NCI-H524 (cell line): ENCODE data around the gene ST8SIA4.

Experiments used
- DNase-seq, 2 experiments: peaks; one replicate each; lab custom pipeline; 2025; lab: John Stamatoyannopoulos, UW

Gene ST8SIA4

DNA sequence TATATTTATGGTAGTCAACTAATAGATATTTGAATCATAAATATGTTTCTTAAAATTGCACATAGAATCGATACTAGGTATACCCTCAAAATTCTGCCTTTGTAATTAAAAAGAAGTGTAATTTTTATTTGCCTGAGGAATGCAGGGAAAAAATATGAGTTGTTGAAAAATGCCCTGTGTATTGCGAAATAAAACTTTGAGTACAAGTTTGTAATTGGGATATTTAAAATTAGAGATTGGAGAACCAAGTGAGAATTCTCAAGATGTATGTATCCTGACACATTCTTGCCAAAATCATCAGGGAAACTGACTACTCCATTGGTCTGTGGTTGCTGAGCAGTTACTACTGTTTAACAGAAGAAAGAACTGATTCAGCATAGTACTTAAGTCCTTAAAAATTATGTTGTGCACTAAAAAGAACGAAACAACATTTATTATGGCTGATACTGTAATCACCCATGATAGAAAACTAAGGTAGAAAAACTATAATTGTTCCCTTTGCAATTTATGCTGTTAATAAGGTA is 36.0 kb downstream of the ST8SIA4 start:
- no peak for DNase-seq

DNA sequence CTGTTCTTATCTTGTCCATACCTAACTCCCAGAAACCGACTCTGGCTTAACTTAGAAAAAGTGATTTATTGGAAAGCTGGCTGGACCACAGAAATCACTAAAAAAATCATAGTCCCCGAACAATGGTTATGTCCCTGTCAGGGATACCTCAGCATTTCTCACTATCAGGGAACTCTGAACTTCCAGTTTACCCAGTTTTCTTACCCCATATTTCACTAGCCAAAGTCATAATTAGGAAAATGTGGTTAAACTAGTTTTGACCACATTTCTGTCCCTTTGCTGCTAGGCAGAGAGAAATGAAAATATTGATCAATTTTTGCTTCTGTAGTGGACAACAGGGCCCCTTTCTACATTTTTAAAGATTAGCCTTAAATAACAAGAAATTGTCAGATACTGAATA is 38.2 kb downstream of the ST8SIA4 start:
- no peak for DNase-seq

DNA sequence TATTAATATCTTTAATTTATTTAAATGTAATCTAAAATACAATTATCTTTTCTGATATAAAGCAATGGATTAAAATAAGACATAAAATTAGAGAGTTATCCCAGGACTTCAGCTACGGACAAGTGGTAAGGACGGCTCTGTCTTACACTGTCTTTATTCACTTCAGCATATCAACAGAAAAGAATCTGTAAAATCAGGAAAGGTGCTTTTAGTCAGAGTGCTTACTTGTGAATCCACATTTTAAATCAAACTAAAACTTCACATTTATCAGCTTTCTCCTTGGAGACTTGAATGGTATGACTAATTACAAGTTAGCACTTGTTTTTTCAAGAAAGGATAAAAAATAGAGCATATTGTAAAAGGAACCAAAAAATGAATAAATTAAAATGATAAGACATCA is 39.3 kb downstream of the ST8SIA4 start:
- DNase-seq = no peak

DNA sequence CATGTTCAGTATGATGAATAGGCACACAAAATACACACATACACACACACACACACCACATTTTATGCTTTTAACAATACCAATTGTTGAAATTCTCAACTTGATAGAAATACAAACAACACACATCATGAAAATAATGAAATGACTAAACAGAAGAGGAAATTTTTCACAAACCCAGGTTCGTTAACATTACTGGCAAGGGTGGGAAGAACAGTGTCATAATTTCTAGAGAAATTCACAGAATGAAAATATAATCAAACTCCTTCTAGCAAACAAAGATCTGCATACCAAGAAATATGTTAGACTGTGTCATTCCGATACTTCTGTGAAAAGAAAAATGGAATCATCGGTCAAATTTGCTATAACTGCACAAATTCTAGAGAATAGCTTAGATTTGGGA is 41.9 kb downstream of the ST8SIA4 start:
- no peak for DNase-seq

DNA sequence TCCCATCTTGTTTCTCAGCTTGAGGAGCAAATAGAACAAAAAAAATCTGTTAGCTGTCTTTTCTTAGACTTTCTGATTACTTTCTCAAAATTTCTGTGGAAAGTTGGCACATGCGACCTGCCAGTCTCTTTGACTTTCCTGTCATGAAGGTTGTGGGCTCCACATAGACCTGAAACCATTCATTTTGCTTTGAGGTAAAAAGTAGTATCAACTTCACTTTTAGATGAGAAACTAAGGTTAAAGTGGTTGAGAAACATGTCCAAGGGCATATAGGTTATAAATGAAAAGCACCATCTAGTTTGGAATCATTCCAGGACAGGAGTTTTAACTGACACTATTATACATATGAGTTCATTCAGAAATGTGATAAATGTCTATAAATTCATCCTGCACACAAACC is 42.7 kb downstream of the ST8SIA4 start:
- no peak for DNase-seq

DNA sequence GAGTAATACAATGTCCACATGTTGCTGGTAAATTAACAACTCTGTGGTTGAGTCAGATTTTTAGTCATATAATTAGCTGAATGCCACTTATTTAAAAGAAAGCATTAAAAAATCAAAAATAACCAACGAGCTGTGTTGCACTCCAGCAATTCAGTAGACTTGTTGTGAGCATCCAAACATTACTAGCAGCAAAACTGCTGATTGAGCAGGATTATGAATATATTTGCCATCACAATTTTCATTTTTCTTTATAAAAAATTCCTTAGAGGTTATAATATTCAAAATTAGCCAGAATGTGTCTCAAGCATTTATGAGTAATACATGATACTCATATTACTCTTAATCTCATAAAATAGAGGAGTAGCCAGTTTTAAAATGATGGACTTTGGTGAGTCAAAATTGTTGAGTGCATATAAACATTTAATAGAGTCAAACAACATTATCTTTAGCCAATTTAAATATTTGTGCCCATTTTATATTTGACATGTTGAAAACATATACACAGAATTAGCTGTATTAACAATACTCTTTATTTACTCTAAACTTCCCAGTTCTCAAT is 44.0 kb downstream of the ST8SIA4 start:
- DNase-seq = no peak

DNA sequence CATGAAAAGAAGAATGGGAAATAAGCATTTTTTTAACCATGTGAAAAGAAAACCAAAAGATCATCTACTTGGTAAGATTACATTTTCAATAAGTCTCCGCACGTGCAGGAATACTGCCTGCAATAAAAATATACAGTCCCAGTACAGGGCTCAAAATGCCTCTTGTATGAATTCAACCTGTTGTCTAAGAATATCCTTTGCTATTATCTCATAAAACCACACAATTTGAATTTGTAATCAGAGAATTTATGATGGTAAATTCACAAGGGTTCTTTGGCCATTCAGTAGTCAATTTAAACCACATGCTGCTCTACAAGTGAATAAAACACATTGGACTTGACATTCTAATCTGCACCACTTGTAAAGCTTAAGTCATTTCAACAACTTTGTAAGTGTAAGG is 46.6 kb downstream of the ST8SIA4 start:
- DNase-seq = peak in 1 of 2 experiments; percentile 7

DNA sequence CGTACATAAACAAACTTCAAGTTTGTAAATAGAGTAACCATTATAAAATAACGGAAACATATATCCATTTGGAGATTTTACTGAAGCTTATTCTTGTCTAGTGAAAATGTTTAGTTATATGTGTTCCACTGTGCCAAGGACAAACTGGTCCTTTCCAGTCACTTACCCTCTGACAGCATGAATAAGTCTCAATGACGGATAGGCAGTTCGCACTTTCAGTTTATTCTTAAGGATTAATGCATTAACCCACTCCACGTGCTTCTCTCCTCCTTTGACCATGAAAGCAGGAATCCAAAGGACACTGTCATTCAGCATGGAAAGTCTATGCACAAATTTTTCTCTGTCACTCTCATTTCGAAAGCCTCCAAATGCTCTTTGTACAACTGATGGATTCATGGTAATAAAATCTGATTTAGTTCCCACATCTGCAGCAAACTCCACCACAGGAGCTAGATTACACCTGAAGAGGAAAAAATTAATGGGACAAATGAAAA is 47.1 kb downstream of the ST8SIA4 start:
- no peak for DNase-seq

DNA sequence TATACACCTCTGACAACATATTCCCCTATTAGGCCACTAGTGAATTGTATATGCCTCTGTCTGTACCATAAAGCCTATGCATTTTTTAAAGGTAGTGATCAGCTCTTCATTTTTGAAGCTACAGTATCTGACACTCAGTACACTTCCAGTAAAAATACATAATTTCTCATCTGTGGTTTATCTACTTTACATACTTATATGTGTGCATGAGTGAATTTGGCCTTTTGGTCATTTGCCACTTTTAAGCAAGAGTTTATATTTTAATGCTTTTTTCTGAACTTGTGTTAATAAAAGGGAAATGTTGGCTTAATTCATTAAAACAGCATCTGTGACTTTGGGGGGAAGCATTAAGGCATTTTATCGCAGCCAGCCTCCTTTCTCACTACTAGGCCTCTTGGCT is 47.8 kb downstream of the ST8SIA4 start:
- DNase-seq = no peak

DNA sequence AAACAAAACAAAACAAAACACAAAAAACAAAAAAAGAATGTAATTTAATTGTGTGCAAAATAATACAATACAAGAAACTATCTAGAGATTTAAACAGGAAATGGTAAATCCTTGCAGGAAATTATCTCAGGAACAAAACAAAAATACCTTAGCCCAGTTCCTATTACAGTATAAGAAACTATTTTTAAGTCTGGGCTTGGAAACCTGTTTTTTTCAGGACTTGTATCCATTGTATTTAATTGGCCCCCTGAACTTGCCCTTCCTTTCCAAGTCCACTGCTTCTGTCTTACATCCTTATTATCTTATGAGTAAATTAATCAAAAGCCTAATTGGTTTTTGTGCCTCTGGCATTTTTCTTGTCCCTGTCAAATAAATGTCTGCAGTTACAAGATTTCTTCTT is 48.5 kb downstream of the ST8SIA4 start:
- no peak for DNase-seq

DNA sequence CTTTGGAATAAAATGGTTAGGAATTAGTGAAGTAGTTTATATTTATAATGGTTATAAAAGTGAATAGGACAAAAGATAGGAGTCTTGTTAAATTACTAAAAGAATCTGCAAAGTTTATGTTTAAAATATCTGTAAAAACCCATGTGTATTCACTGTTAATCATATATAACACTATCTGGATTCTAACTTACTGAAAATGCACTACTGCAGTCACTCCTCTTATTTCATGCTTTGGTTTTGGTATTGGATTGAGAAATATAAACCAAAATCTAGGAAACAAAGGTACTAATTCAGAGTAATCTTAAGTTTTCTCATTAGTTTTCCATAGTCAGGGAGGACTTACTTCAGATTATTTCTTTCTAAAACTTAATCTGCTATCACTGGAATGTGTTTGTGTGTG is 49.5 kb downstream of the ST8SIA4 start:
- DNase-seq = no peak

DNA sequence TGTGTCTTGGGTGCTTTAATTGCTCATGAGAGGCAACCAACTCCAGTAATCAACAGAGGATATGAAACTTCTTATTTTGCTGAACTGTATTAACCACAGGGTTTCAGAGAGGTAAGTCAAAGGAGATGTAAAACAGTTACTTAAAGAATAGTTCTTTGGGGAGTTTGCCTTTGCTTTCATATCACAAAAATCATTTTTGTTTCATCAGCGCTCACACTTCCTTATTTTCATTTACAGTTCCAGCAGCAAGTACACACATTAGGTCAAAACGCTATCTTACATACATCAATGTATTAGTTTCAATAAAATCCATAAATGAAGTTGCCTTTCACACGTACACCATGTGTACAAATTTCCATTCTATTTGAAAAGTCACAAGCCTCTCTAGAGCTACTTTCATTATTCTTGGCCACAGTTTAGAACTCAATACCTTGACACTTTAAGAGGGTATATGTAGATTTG is 50.1 kb downstream of the ST8SIA4 start:
- DNase-seq = no peak

DNA sequence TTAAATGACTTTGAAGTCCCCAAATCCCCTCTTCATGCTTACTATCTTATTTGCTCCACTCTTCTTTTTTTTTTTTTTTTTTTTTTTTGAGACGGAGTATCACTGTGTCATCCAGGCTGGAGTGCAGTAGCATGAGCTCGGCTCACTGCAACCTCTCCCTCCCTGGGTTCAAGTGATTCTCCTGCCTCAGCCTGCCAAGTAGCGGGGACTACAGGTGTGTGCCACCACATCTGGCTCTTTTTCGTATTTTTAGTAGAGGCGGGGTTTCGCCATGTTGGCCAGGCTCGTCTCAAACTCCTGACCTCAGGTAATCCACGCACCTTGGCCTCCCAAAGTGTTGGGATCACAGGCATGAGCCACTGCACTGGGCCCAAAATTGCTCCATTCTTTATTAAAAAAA is 51.0 kb downstream of the ST8SIA4 start:
- DNase-seq = no peak

DNA sequence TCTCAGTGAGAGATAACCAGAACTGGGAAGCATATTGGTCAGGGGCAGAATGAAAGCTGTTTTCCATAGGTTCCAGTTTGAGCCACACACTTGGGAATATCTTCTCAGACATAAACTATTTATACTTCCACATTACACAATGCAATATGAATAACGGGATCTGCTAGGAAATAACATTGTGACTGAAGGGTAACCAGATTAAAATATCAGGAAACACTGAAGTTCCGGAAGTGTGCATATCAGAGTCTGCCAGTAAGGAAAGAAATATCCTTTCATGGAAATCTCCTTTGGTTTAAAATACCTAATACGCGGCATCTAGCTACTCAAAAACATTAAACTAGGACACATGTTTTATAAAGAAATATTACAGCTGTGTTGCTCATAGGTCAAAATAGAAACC is 56.3 kb downstream of the ST8SIA4 start:
- DNase-seq = no peak

DNA sequence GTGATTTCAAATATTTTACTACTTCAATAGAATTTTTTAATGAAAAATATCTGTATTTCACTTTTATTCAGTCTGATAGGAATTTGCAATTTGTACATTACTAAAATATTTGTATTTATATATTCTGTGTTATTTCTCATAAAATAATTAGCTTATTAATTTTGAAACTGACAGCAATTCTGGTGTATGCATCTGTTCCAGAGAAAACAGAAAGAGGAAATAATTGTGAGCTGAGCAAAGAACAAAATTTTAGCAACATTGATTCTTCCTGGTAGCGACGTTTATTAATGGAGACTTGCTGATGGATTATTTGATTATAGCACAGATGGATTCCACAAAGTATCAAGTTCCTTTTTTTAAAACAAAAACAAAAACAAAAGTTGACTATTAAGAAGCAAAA is 61.0 kb downstream of the ST8SIA4 start:
- DNase-seq = no peak

DNA sequence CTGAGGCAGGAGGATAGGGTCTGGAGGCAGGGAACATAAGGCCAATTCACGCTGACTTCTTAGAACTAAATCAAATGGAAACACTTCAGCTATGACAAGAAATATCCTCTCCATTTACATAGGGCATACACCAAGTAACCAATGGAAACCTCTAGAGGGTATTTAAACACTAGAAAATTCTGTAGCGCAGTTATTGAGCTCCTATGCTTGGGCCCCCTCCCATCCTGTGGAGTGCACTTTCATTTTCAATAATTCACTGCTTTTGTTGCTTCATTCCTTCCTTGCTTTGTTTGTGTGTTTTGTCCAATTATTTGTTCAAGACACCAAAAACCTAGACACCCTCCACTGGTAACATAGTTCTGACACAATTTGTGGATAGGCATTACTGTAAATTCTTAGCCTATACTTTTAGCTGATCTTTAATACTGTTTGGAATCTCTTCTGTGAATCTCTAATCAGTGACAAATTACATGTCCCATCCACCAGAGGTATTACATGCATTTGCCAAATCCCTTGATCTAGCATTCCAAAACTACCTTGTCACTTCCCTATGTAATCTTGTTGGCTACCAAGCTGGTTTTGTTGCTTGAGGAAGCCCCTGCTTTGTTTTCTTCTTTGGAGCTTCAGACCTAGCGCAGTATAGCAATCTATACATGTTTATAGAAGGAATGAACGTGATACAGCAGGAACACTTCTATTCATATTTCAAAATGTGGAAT is 61.6 kb downstream of the ST8SIA4 start:
- no peak for DNase-seq

DNA sequence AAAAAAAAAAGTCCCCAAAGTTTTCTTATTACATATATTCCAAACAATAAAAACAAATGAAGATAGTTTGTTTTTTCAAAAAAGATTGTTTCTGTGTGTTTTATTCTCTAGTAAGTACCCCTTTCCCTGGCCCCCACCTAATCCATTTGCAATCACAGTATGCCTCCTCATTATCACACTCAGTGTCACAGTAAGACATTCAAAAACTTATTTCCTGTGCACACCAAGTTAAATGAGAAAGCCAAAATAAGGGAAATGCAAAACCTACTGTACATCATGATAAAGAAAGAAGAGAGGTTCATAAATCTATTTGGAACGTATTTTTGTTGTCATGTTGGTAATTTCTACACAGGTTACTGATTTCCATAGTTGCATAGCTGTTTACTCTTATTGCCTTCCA is 62.3 kb downstream of the ST8SIA4 start:
- DNase-seq = no peak

DNA sequence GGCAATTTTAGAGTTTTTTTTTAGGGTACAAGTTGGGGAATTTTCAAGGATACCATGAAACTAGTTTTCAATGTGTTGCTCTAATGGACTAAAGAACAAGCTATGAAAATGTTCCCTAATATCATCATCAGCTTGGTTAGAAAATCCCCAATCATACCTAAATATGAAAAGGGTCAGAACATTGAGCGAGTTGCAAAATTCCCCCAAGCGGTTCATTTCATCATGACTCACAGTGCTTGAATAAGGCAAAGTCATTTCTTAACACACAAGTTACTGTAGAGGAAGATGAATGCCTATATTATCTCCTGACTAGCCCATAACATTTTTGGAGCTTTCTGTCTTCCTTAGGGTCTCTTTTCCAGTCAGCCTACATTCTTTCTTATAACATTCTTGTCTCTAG is 62.7 kb downstream of the ST8SIA4 start:
- no peak for DNase-seq

DNA sequence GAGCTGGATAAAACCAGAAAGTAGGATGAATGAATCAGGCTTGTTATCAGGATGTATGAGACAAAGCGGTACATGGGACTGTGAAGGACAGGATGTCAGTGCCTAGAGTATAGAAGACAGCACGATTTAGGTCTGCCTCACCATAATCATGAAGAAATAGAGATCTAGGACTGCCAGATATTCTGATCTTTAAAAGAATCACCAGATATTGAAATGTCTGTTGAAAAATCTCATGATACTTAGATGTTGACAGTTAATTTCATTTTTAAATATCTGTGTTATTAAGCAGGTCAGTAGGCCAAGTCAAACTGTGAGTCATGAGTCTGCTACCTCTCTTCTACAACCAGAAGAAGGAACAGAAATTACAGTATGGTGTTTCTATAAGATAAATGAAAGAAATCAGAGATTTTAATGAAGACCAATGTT is 65.0 kb downstream of the ST8SIA4 start:
- no peak for DNase-seq

DNA sequence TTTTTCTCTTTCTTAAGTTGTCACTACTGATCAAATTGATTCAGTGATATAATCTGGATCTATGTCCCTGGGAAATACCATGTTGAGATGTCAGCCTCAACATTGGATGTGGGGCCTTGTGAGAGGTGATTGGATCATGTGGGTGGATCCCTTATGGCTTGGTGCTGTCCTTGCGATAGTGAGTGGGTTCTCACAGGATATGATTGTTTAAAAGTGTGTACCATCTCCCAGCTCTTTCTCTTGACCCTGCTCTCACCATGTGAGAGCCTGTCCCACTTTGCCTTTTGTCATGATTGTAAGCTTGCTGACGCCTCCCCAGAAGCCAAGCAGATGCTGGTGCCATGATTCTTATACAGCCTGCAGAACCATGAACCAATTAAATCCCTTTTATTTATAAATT is 68.6 kb downstream of the ST8SIA4 start:
- DNase-seq = no peak

DNA sequence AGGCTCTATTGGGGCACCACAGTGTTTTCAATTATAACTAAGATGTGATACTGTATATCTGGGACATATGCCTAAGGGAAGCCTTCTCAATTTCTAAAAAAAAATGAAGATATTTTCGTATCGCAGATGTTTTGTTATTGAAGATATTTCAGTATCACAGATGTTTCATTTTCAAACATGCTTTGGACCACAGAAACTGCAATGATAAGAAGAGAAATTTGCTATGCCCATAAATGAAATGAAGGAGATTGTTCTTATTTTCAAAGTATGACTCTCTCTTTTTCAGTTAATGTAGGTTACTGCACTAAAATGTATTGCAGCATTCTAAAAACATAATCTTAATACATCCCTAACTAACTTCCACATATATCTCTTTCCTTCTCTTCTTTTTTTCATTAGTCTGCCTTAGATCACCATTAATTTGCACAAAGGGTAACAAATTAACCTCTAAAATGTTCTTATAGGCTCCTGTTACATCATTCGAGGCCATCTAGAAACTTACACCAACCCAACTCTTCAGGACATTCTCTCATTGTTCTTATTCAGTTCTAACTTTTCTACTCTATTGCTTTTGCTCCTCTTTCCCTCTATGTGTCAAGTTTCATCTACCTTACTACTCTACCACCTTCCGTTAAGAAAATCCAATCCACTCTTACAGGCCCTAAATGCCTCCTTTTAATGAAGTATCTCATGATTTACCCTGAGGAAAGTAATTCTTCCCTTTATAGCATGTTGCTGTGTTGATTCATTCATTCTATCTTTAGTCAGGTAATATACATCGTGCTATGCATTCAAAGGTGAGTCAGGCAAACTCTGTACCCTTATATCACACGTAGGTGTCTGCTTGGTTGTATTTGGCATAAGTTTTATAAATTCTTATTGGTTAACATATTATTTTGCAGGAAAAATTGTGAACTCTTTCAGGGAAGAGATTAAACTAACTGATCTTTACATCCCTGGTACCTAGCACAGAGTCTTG is 70.5 kb downstream of the ST8SIA4 start:
- no peak for DNase-seq

DNA sequence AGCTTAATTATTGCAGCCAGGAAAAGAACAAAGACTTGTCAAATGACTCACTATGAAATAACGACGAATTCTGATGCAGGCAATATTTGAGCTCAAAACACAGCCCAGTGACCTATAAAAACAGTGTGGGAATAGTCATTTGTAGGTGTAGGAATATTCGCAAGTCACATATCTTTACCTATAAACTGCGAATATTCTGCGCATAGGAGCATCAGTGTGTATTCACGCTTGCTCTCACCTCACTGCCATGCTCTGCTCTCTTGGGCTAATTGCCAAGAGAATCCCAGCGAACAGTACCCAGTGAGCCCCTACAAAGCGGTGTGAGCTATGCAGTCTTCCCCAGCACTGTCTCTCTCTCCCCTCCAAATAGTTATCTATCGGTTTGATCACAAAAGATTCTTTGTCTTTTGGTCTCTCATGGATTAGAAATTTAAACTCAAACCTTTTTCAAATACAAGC is 74.2 kb downstream of the ST8SIA4 start:
- no peak for DNase-seq
